Choroid plexus epithelial cell (primary cell): ENCODE results near the gene GIPC3.

Experiments used
- DNase-seq: peaks from one replicate; pipeline ENCODE4 v3.0.0-alpha.2; 2010; ENCODE audit warnings: low read depth
- H3K4me3 ChIP-seq: 2 replicates; pipeline ENCODE4 v1.5.1; 2011; ENCODE audit warnings: low read depth, mild to moderate bottlenecking, control low read depth, low read length, moderate library complexity
- CTCF ChIP-seq: conservative IDR thresholded peaks from 2 replicates; pipeline ENCODE4 v1.5.1; 2011; ENCODE audit warnings: low read depth, mild to moderate bottlenecking, control low read depth, inconsistent platforms, low read length, moderate library complexity

The GIPC3 gene

DNA sequence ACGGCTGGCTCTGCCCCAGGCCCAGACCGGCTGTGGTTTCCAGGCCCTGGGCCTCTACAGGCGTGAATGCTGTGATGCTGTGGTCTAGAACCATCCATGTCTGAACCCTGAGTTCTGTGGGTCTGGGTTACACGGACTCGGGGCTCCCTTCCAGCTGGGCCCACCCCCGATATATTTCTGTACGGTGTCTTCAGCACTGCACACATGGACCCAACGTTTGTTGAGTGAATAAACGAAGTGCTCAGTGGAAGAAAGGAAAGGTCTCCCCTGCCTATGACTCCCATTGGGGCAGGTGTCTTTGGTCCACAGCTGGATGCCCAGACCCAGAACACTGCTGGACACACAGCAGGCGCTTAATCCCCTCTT lies 39.6 kb upstream of the GIPC3 start:
- no peak for DNase-seq
- H3K4me3 ChIP-seq = no peak overlapping the region
- TF ChIP-seq CTCF = no peak

DNA sequence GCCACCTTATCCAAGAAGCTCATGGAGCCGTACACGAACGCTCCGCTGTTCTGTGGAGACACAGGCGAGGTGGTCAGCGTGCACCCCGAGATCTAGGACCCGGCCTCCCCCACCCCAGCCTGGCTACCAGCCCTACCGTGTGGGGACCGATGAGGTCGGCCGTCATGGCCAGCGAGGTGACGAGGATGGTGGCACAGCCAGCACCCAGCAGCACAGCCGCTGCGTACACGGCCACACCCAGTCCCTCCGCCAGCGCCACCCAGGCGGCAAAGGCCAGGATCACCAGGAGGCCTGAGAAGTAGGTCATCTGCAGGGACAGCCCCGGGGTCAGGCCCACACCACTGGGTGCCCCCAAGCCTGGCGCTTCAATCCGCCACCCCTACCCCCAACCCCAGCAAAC lies 39.2 kb upstream of the GIPC3 start:
- no peak overlapping the region for H3K4me3 ChIP-seq
- no peak for DNase-seq
- TF ChIP-seq CTCF = no peak

- peak; percentile 66 for TF ChIP-seq CTCF
- no peak for DNase-seq
- no peak overlapping the region for H3K4me3 ChIP-seq
Measured at GRCh38 chr19:3547301-3547731, 38.0 kb upstream of the GIPC3 start.

DNA sequence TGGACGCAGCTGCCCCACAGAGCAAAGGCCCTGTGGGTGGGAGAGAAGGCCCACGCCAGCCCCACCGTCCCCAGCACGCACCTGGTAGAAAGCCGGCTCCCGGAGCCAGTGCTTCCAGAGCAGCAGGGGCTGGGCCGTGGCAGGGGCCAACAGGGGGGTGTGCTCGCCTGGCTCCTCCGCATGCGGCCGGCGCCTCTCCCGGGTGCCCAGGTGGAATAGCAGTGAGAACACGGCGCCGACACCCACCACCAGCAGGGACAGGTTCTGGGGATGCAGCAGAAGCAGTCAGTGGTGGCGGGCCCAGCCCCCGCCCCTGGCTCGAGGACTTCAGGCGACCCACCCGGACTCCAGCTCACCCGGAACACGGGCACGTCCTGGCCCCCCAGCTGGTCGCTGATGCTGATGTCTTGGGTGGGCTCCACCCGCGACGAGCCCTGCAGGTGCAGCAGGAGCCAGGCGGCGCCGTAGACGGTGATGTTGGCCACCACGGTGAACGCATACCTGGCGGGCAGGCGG lies 37.5 kb upstream of the GIPC3 start:
- no peak for DNase-seq
- no peak for TF ChIP-seq CTCF
- no peak overlapping the region for H3K4me3 ChIP-seq

DNA sequence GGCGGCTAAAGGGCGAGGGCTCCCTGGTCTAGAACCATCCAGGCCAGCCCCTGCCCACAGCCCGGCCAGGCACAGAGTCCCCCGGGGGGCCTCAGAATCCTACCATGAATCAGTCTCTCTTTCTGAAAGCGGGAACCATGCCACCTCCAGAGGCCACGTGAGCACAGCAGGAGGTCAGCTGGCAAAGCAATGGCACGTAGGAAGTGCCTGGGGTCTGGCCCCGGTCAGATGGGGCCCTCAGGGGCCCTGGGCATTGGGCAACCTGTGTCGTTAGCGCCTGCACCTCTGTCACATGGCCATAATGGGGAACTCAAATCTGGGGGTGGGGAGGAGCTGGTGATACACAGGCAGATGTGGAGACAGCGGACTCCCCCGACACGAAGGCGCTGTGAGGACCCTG lies 36.7 kb upstream of the GIPC3 start:
- H3K4me3 ChIP-seq = no peak overlapping the region
- no peak for TF ChIP-seq CTCF
- no peak for DNase-seq

GRCh38 chr19:3549816-3550215 lies 35.5 kb upstream of the GIPC3 start:
- no peak overlapping the region for H3K4me3 ChIP-seq
- no peak for DNase-seq

More at GRCh38 chr19:3549816-3550215, 35.5 kb upstream of the GIPC3 start:
- no peak for TF ChIP-seq CTCF
